Osteoblast (primary cell): Measurements from ENCODE around the gene TAF6. TPM values are rescaled to one million over a fixed set of nuclear protein-coding genes. Genes with fewer than 3 reads are reported as not detected.
A peak's percentile ranks its signal among the peaks of the same experiment; 100 is the strongest.

Experiments used
- DNase-seq: peaks from one replicate; pipeline ENCODE4 v3.0.0; 2011; ENCODE audit warnings: low spot score, mixed read lengths; ENCODE audit not compliant: insufficient read length; ENCODE audit errors: missing footprints
- H2AFZ ChIP-seq: 2 replicates; pipeline ENCODE4 v1.6.0; 2011; ENCODE audit warnings: mild to moderate bottlenecking, low read length
- H3K27ac ChIP-seq: 2 replicates; pipeline ENCODE4 v1.5.1; 2011; ENCODE audit warnings: mild to moderate bottlenecking, low read depth, low read length, moderate library complexity
- H3K27me3 ChIP-seq: 2 replicates; pipeline ENCODE4 v1.6.0; 2012; ENCODE audit warnings: mild to moderate bottlenecking, control low read depth, inconsistent platforms, low read length, moderate library complexity; ENCODE audit not compliant: insufficient read depth
- H3K36me3 ChIP-seq: 2 replicates; pipeline ENCODE4 v1.5.1; 2011; ENCODE audit warnings: mild to moderate bottlenecking, low read length, control low read depth, moderate library complexity; ENCODE audit not compliant: insufficient read depth
- H3K4me1 ChIP-seq: 2 replicates; pipeline ENCODE4 v1.5.1; 2011; ENCODE audit warnings: mild to moderate bottlenecking, low read length, control low read depth, moderate library complexity; ENCODE audit not compliant: insufficient read depth
- H3K4me2 ChIP-seq: 2 replicates; pipeline ENCODE4 v1.6.0; 2011; ENCODE audit warnings: mild to moderate bottlenecking, low read length; ENCODE audit not compliant: insufficient read depth
- H3K4me3 ChIP-seq: fragments of 200-600 bp; sonication (generic); 3 replicates; pipeline ENCODE4 v1.5.1; 2012; ENCODE audit warnings: mild to moderate bottlenecking, low read length, inconsistent platforms; ENCODE audit not compliant: insufficient read depth
- H3K79me2 ChIP-seq: 2 replicates; pipeline ENCODE4 v1.6.0; 2012; ENCODE audit warnings: mild to moderate bottlenecking, low read length, control low read depth, inconsistent platforms; ENCODE audit not compliant: insufficient read depth
- H3K9me3 ChIP-seq: 2 replicates; pipeline ENCODE4 v1.5.1; 2011; ENCODE audit warnings: low read depth, low read length, control low read depth
- H4K20me1 ChIP-seq: 2 replicates; pipeline ENCODE4 v1.6.0; 2012; ENCODE audit warnings: mild to moderate bottlenecking, low read length, control low read depth; ENCODE audit not compliant: insufficient read depth
- CTCF ChIP-seq: IDR thresholded peaks from 2 replicates; pipeline ENCODE4 v1.5.1; 2011; ENCODE audit warnings: mild to moderate bottlenecking, low read depth, low read length, moderate library complexity; ENCODE audit errors: extremely low read depth
- total RNA-seq: library from RNA; depleted of rRNA; stranded (reverse); fragments of >200 nt; gene quantifications from 2 replicates; pipeline ENCODE4 v1.2.3, GENCODE V29; 2012

TAF6 gene
- total RNA-seq, 1 donor, result 36.2 TPM

- no peak overlapping the region for H3K4me2 ChIP-seq
- no peaks in the 10 kb centered on the region for H4K20me1 ChIP-seq
- H3K9me3 ChIP-seq, result no peaks in the 10 kb centered on the region
- peak; percentile 31 for DNase-seq
- H3K27ac ChIP-seq, result no peak overlapping the region
- H3K4me3 ChIP-seq, result no peak overlapping the region
- no peaks in the 10 kb centered on the region for H3K36me3 ChIP-seq
- H2AFZ ChIP-seq, result no peak overlapping the region
- H3K79me2 ChIP-seq, result no peaks in the 10 kb centered on the region
- H3K27me3 ChIP-seq, result peaks cover 26% of the 10 kb centered on the region
- H3K4me1 ChIP-seq, result peaks cover 9% of the 10 kb centered on the region
- no peak for TF ChIP-seq CTCF
These were observed 47.3 kb upstream of the TAF6 start for GRCh38 chr7:100166317-100166940.

GRCh38 chr7:100163871-100164270 is 44.7 kb upstream of the TAF6 start:
- Histone ChIP-seq H3K4me1 (peaks cover 12% of the 10 kb centered on the region), H3K27me3 (peaks cover 19% of the 10 kb centered on the region), H3K36me3 (no peaks in the 10 kb centered on the region), H3K27ac (no peak overlapping the region), H3K9me3 (no peaks in the 10 kb centered on the region), H2AFZ (no peak overlapping the region), H4K20me1 (no peaks in the 10 kb centered on the region), H3K4me2 (no peak overlapping the region), H3K4me3 (no peak overlapping the region), H3K79me2 (no peaks in the 10 kb centered on the region)
- no peak for TF ChIP-seq CTCF
- no peak for DNase-seq

- no peaks in the 10 kb centered on the region for H3K9me3 ChIP-seq
- H4K20me1 ChIP-seq, result no peaks in the 10 kb centered on the region
- no peak for TF ChIP-seq CTCF
- H2AFZ ChIP-seq, result no peak overlapping the region
- no peak overlapping the region for H3K27ac ChIP-seq
- H3K36me3 ChIP-seq, result no peaks in the 10 kb centered on the region
- H3K4me2 ChIP-seq, result no peak overlapping the region
- peaks cover 17% of the 10 kb centered on the region for H3K27me3 ChIP-seq
- H3K79me2 ChIP-seq, result peaks cover 2% of the 10 kb centered on the region
- H3K4me3 ChIP-seq, result no peak overlapping the region
- no peak for DNase-seq
- H3K4me1 ChIP-seq, result peaks cover 6% of the 10 kb centered on the region
These were observed 43.9 kb upstream of the TAF6 start for GRCh38 chr7:100163006-100163531.

- H3K4me3 ChIP-seq, result no peak overlapping the region
- no peak overlapping the region for H3K27ac ChIP-seq
- H4K20me1 ChIP-seq, result peaks cover 20% of the 10 kb centered on the region
- H3K4me1 ChIP-seq, result peaks cover 17% of the 10 kb centered on the region
- no peak for TF ChIP-seq CTCF
- no peaks in the 10 kb centered on the region for H3K9me3 ChIP-seq
- H3K79me2 ChIP-seq, result peaks cover 27% of the 10 kb centered on the region
- no peak overlapping the region for H3K4me2 ChIP-seq
- no peaks in the 10 kb centered on the region for H3K27me3 ChIP-seq
- peak; percentile 35 for DNase-seq
- H3K36me3 ChIP-seq, result peaks cover 21% of the 10 kb centered on the region
- H2AFZ ChIP-seq, result no peak overlapping the region
These were observed 40.9 kb upstream of the TAF6 start for GRCh38 chr7:100160067-100160466.
